Effector CD4-positive, alpha-beta T cell (primary cell): ENCODE measurements around the gene APOL4.

ENCODE experiments used
- DNase-seq: peaks from one replicate; pipeline ENCODE4 v3.0.0-alpha.2; 2020

APOL4 gene

DNA sequence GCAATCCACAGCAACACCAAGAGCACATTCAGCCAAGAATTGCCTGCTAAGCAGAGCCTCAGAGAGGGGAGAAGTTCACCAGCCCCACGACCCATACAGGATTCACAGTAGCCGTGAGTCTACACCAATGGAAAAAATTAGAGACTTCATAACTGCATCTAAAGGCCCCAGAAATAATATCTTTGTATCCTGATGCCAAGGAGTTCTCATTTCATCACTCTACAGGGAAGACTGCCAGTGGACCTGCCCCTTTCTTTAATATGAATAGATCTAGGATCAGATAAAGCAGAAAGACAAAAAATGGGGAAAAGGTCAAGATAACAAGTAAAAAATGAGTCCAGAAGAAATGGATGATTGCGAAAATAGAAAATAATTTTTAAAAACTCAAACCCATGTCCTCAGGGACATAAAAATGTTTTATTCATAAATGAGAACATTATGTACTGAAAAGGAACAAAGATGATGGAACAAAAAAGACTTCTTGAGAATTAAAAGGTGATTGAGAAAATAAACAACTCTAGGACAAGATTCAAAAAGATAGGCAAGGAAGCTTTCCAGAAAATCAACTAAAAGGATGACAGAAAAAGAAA is 50.5 kb downstream of the APOL4 start:
- DNase-seq, result no peak

DNA sequence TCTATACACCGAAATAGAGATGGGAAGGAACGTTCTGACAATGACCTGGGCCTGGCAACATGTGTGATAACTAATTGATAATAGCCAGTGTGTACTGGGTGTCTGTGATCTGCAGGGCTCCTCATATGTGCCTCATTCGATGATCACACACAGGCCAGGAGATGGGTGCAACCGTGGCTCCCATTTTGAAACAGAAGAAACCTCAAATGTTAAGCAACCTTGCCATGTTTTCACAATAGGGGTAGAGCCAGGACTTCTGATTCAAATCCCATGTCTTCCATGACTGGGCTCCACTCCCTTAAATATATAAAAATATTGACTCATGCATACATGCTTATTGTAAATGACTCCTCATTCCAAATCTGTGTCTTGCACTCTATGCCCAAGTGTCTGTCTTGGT is 52.2 kb downstream of the APOL4 start:
- DNase-seq, result no peak

DNA sequence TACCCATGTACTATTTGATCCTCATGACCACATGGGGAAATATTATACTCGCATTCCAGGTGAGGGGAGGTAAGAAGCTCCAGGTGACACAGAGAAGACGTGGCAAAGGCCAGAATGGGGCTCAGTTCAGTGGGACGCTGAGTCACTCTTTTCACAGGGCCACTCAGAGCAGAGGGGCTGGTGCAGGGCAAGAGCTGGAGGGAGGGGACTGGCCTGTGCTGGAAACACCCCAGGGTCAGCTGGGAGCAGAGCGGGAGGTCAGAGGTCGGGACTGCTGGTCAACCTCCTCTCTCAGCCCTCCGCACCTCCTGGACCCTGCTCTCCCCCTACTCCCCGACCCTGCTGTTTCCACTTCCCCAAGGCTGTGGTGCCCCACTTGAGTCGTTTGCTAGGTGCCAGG is 53.2 kb downstream of the APOL4 start:
- DNase-seq, result no peak

DNA sequence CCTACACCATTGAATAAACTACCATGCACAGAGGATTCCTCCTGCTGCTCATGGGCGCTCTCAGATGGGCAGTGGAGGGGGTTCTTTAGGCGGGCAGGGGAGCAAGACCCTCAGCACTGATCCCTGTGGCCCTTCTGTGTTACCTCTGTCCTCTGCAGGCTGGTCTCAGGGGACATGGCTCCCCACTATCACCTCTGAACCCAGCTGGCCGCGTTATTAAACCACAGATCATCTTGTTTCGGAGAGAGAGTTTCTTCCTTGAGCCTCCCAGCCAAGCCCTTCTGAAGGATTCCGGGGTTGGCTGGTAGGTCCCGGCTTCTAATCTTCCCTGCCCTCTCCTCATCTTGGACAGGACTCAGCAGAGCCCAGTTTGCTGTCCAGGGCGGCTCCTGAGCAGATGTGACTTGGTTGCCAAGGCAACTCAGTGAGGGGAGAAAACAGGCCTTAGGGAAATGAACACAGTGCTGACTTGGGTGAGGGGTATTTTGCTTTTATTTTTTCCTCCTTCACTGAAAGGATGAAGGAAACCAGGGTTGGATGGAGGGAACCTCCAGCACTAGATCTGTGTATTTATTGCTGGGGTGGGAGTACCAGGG is 54.3 kb downstream of the APOL4 start:
- DNase-seq, result no peak

DNA sequence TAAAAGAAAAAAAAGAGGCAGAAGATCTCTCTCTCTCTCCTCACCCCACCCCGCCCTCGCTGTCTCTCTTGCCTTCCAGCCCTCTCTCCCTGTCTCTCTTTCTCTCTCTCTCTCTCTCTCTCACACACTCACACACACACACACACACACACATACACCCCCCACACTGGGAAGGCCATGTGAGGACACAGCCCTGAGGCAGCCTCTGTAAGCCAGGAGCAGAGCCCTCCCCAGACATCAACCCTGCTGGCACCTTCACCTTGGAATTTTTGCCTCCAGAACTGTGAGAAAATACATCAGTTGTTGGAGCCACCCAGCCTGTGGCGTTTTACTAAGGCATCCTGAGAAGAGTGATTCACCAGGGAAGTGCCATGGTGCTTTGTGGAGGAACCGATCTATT is 55.7 kb downstream of the APOL4 start:
- DNase-seq, result no peak

DNA sequence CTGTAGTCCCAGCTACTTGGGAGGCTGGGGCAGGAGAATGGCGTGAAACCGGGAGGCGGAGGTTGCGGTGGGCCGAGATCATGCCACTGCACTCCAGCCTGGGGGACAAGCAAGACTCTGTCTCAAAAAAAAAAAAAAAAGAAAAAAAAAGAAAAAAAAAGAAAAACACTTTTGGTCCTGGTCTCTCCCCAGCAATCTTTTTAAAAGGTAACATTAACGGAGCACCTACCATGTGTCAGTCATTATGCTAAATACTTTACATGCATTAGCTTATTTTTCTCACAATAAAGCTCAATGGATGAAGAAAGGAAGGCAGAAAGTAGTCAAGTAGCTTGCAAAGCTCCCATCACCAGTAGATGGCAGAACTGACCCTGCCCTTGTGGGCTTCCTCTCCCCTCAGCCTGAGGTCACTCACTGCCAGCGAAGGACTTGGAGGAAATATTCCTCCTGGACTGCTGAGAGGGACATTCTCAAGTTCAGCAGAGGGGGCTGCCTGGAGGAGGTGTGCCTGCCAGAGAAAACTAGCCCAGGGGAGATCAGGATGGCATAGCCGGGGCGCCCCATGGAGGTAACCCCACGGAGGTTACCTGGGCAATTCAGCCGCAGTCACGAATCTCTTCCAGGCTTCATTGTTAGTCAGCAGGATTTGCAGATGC is 56.6 kb downstream of the APOL4 start:
- DNase-seq, result no peak

DNA sequence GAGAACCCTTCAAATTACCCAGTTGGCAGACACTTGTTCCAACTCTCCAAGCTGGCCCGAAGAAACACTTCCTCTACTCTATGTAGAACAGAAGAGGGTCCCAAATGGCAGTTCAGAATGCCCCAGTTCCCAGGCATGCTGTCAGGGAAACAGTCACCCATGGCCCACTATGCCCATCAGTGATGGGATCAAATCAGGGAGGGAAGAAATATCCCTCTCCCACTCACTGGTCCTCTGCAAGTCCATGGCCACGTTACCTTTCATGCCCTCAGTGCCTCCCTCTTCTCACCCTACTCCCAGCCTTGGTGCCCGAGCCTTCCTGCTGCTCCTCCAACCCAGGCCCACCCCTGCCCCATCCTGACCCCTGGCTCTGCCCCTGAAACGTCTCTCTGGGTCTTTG is 57.7 kb downstream of the APOL4 start:
- DNase-seq, result no peak

DNA sequence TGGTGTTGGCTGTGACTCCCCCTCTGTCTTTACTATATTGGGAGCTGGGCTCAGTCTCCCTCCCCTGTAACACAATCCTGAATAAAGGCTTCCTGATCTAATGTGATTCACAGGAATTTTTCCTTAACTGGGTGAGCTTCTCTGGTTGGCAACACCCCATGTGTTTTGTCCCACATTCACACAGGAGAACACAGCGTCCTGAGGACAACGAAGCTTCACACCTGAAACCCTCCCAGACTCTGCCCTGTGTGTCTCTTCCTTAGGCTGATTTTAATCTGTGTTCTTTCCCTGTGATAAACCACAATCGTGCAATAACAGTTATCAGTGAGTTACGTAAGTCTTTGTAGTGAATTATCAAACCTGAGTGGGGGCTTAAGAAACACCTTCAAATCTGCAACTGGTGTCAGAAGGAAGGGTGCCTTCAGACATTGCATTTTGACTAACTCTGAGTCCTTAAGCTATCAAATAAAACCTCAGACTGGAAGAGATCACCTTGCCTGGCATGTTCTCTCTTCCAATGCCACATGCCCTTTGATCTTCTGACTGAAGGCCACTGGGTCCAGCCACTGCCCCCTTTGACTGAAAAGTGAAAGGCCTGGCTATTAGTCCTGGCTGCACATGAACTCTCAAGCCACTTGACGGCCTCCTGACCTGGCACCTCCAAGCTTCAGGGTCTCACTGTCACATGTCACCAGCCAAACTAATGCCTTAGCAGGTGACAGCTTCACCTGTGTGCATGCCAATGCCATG is 58.4 kb downstream of the APOL4 start:
- DNase-seq, result no peak

DNA sequence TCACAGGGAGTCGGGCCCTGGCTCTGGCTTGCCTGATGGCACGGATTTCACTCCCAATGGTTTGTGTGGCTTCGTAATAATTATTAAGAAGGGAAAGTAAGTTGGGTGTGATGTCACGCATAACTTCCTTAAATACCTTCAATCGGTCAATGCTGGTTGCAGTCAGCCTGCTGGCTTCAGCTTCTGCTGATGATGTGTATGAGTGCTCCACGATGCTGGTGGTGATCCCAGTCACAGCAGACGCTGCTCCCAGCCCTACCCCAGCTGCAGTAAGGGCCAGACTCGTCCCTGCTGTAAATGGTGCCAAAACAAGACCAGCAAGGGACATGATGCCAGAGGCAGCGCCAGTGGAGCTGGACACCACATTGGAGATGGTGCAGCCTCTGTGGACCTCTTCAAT is 60.1 kb downstream of the APOL4 start:
- no peak for DNase-seq
